ENCODE data around the gene WNK2.

DNA sequence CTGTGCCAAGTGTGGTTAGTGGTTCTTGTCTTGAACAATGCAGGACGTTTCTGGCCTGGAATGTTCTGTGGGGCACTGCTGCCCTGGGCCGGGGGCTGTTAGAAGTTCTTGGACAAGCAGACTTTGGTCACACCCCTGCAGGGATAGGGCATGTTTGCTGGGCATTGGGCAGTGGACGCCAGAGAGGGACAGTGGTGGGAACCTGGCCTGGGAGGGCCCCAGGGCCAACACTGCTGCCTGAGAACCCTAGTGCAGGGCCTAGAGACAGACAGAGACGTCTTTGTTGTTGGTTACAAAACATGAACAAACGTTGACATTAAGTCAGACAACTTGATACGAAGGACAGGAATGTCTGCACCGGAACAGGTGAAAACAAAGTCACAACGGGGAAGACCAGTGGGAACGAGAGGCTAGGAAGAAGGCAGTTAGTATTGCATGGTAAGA is 57.0 kb downstream of the WNK2 start:
- no peak for TF ChIP-seq POLR2AphosphoS5 (IDR thresholded peaks at IDR 0.05; ENCODE audit: low read depth, low read length)
- no peak for TF ChIP-seq POLR2A (IDR thresholded peaks at IDR 0.05; ENCODE audit: low read depth, low read length)
- no peak for TF ChIP-seq TAF1 (IDR thresholded peaks at IDR 0.05; ENCODE audit: low read depth, low read length)
- TF ChIP-seq SPI1 (IDR thresholded peaks at IDR 0.05; ENCODE audit: low read depth, low read length) = no peak
